GM23248 (cell line): ENCODE measurements around the gene MARCHF3.

Experiments used
- EZH2 ChIP-seq: fragments of 200-600 bp; sonication (generic); IDR thresholded peaks from 2 replicates; pipeline ENCODE4 v1.6.1; 2018; ENCODE audit warnings: antibody characterized with exemption, mild to moderate bottlenecking; ENCODE audit not compliant: insufficient read depth, poor library complexity, severe bottlenecking
- EZH2phosphoT487 ChIP-seq: fragments of 200-600 bp; sonication (generic); IDR thresholded peaks from 2 replicates; pipeline ENCODE4 v1.6.1; 2018; ENCODE audit warnings: antibody characterized with exemption, moderate library complexity, mild to moderate bottlenecking, low read depth; ENCODE audit not compliant: insufficient read depth

- TF ChIP-seq EZH2 (no peak), EZH2phosphoT487 (no peak)
Measured at GRCh38 chr5:126829098-126829497, 201.3 kb downstream of the MARCHF3 start.
